ENCODE results near the gene DAAM2.

- TF ChIP-seq CTCF (conservative IDR thresholded peaks at IDR 0.05) (no peak), ZFX (IDR thresholded peaks at IDR 0.05) (no peak)
These were observed 16.2 kb downstream of the DAAM2 start for GRCh38 chr6:39808346-39808745.

All from C4-2B (cell line).